Measurements from ENCODE around the gene MME. TPM values are rescaled to one million over a fixed set of nuclear protein-coding genes. Genes with fewer than 3 reads are reported as not detected.

The MME gene
- polyA plus RNA-seq, 1 experiment: 61.7 TPM

- DNase-seq (ENCODE audit: low read depth, low spot score): no peak
- ChIA-PET POLR2A (no interaction called here), CTCF (no interaction called here)
- Histone ChIP-seq H3K27ac (ENCODE audit: low read depth, low read length) (no peak overlapping the region), H3K9me3 (ENCODE audit: control insufficient read depth, insufficient read depth, low read length) (no peaks in the 10 kb centered on the region), H3K27me3 (ENCODE audit: control insufficient read depth, insufficient read depth, low read length) (no peaks in the 10 kb centered on the region), H3K4me3 (ENCODE audit: low read depth, low read length) (no peak overlapping the region)
- TF ChIP-seq CTCF (IDR thresholded peaks at IDR 0.05; ENCODE audit: low read depth, low read length): no peak
These were observed 117.7 kb downstream of the MME start for GRCh38 chr3:155197786-155198185.

GRCh38 chr3:155202626-155203025 lies 122.5 kb downstream of the MME start:
- Histone ChIP-seq H3K27ac (ENCODE audit: low read depth, low read length) (no peak overlapping the region), H3K4me3 (ENCODE audit: low read depth, low read length) (no peak overlapping the region), H3K9me3 (ENCODE audit: control insufficient read depth, insufficient read depth, low read length) (no peaks in the 10 kb centered on the region), H3K27me3 (ENCODE audit: control insufficient read depth, insufficient read depth, low read length) (no peaks in the 10 kb centered on the region)
- no peak for TF ChIP-seq CTCF (IDR thresholded peaks at IDR 0.05; ENCODE audit: low read depth, low read length)
- DNase-seq (ENCODE audit: low read depth, low spot score): peak; percentile 30
- ChIA-PET POLR2A (no interaction called here), CTCF (no interaction called here)

- ChIA-PET CTCF (no interaction called here), POLR2A (no interaction called here)
- no peak for TF ChIP-seq CTCF (IDR thresholded peaks at IDR 0.05; ENCODE audit: low read depth, low read length)
- Histone ChIP-seq H3K9me3 (ENCODE audit: control insufficient read depth, insufficient read depth, low read length) (no peaks in the 10 kb centered on the region), H3K27ac (ENCODE audit: low read depth, low read length) (no peak overlapping the region), H3K4me3 (ENCODE audit: low read depth, low read length) (no peak overlapping the region), H3K27me3 (ENCODE audit: control insufficient read depth, insufficient read depth, low read length) (no peaks in the 10 kb centered on the region)
- no peak for DNase-seq (ENCODE audit: low read depth, low spot score)
These were observed 124.7 kb downstream of the MME start for GRCh38 chr3:155204851-155205250.

GRCh38 chr3:155208183-155208800 lies 128.2 kb downstream of the MME start:
- TF ChIP-seq CTCF (IDR thresholded peaks at IDR 0.05; ENCODE audit: low read depth, low read length): no peak
- Histone ChIP-seq H3K9me3 (ENCODE audit: control insufficient read depth, insufficient read depth, low read length) (no peaks in the 10 kb centered on the region), H3K27me3 (ENCODE audit: control insufficient read depth, insufficient read depth, low read length) (no peaks in the 10 kb centered on the region), H3K4me3 (ENCODE audit: low read depth, low read length) (no peak overlapping the region), H3K27ac (ENCODE audit: low read depth, low read length) (no peak overlapping the region)
- no peak for DNase-seq (ENCODE audit: low read depth, low spot score)
- ChIA-PET CTCF (interaction anchor here (0.6 kb wide), 1 partner anchor 494 kb away, joined by 4 read pairs; no protein-coding TSS in a partner anchor), POLR2A (no interaction called here)

- ChIA-PET POLR2A (no interaction called here), CTCF (no interaction called here)
- no peaks in the 10 kb centered on the region for H3K9me3 ChIP-seq (ENCODE audit: control insufficient read depth, insufficient read depth, low read length)
- no peak for TF ChIP-seq CTCF (IDR thresholded peaks at IDR 0.05; ENCODE audit: low read depth, low read length)
- no peaks in the 10 kb centered on the region for H3K27me3 ChIP-seq (ENCODE audit: control insufficient read depth, insufficient read depth, low read length)
- no peak for DNase-seq (ENCODE audit: low read depth, low spot score)
- no peak overlapping the region for H3K4me3 ChIP-seq (ENCODE audit: low read depth, low read length)
- H3K27ac ChIP-seq (ENCODE audit: low read depth, low read length): no peak overlapping the region
These were observed 130.6 kb downstream of the MME start for GRCh38 chr3:155210736-155211135.

Measured in AG04450 (cell line).